ENCODE data around the gene ZHX3. TPM values are rescaled to one million over a fixed set of nuclear protein-coding genes. Genes with fewer than 3 reads are reported as not detected.

ZHX3 gene
- total RNA-seq, 1 experiment from 2014 or later = 24.6 TPM

- H3K27me3 Mint-ChIP-seq (ENCODE audit: insufficient read depth, unreplicated experiment) = peaks cover 5% of the 10 kb centered on the region
- TF ChIP-seq CTCF (IDR thresholded peaks at IDR 0.05; ENCODE audit: insufficient read depth in 1 of 2, low read depth in 1 of 2, low read length in 1 of 2, severe bottlenecking in 1 of 2, unreplicated experiment in 1 of 2) = no peak
- no peaks in the 10 kb centered on the region for H3K4me1 Mint-ChIP-seq (ENCODE audit: low read depth, unreplicated experiment)
- no peaks in the 10 kb centered on the region for H3K36me3 Mint-ChIP-seq (ENCODE audit: insufficient read depth, unreplicated experiment)
- H3K27ac Mint-ChIP-seq (ENCODE audit: unreplicated experiment) = no peak overlapping the region
- no peaks in the 10 kb centered on the region for H3K27me3 ChIP-seq (replicated peaks; ENCODE audit: control insufficient read depth, insufficient read depth, low read length)
- peaks cover 27% of the 10 kb centered on the region for H3K9me3 Mint-ChIP-seq (ENCODE audit: unreplicated experiment)
- ChIA-PET POLR2A (no interaction called here), CTCF (no interaction called here)
- H3K9me3 ChIP-seq = peaks cover 18% of the 10 kb centered on the region
- intact Hi-C loops (cut with micrococcal nuclease; ENCODE audit: unreplicated experiment) = no loop called here
- no peak overlapping the region for H3K4me3 Mint-ChIP-seq (ENCODE audit: unreplicated experiment)
- no peaks in the 10 kb centered on the region for H3K36me3 ChIP-seq (ENCODE audit: control insufficient read depth, insufficient read depth, low read length)
- no peaks in the 10 kb centered on the region for H3K4me1 ChIP-seq
- H3K4me3 ChIP-seq (ENCODE audit: low read depth, low read length) = no peak overlapping the region
- no TSS peak for BruUV-seq (replicated peaks)
- DNase-seq = no peak
Observed at GRCh38 chr20:41201760-41202159, 115.8 kb downstream of the ZHX3 start.

- TF ChIP-seq CTCF (IDR thresholded peaks at IDR 0.05; ENCODE audit: insufficient read depth in 1 of 2, low read depth in 1 of 2, low read length in 1 of 2, severe bottlenecking in 1 of 2, unreplicated experiment in 1 of 2) = no peak
- Mint-ChIP-seq H3K4me3 (ENCODE audit: unreplicated experiment) (no peak overlapping the region), H3K36me3 (ENCODE audit: insufficient read depth, unreplicated experiment) (no peaks in the 10 kb centered on the region), H3K9me3 (ENCODE audit: unreplicated experiment) (peaks cover 27% of the 10 kb centered on the region), H3K27me3 (ENCODE audit: insufficient read depth, unreplicated experiment) (no peaks in the 10 kb centered on the region), H3K27ac (ENCODE audit: unreplicated experiment) (no peak overlapping the region), H3K4me1 (ENCODE audit: low read depth, unreplicated experiment) (no peaks in the 10 kb centered on the region)
- intact Hi-C loops (cut with micrococcal nuclease; ENCODE audit: unreplicated experiment) = no loop called here
- Histone ChIP-seq H3K4me1 (no peaks in the 10 kb centered on the region), H3K4me3 (ENCODE audit: low read depth, low read length) (no peak overlapping the region), H3K27me3 (replicated peaks; ENCODE audit: control insufficient read depth, insufficient read depth, low read length) (no peaks in the 10 kb centered on the region), H3K36me3 (ENCODE audit: control insufficient read depth, insufficient read depth, low read length) (no peaks in the 10 kb centered on the region), H3K9me3 (peaks cover 18% of the 10 kb centered on the region)
- no peak for DNase-seq
- ChIA-PET CTCF (no interaction called here), POLR2A (interaction anchor here (0.6 kb wide), 1 partner anchor 467 kb away, joined by 3 read pairs; no protein-coding TSS in a partner anchor)
- no TSS peak for BruUV-seq (replicated peaks)
Observed at GRCh38 chr20:41200446-41201202, 116.9 kb downstream of the ZHX3 start.

GRCh38 chr20:41198443-41198842 is 119.1 kb downstream of the ZHX3 start:
- H3K4me1 ChIP-seq = no peaks in the 10 kb centered on the region
- no peak overlapping the region for H3K4me3 ChIP-seq (ENCODE audit: low read depth, low read length)
- no peaks in the 10 kb centered on the region for H3K4me1 Mint-ChIP-seq (ENCODE audit: low read depth, unreplicated experiment)
- H3K4me3 Mint-ChIP-seq (ENCODE audit: unreplicated experiment) = no peak overlapping the region
- no peaks in the 10 kb centered on the region for H3K27me3 Mint-ChIP-seq (ENCODE audit: insufficient read depth, unreplicated experiment)
- peaks cover 18% of the 10 kb centered on the region for H3K9me3 ChIP-seq
- DNase-seq = no peak
- CTCF ChIA-PET = interaction anchor here (0.7 kb wide), 1 partner anchor 25 kb away, joined by 8 read pairs; no protein-coding TSS in a partner anchor
- H3K27ac Mint-ChIP-seq (ENCODE audit: unreplicated experiment) = no peak overlapping the region
- intact Hi-C loops (cut with micrococcal nuclease; ENCODE audit: unreplicated experiment) = no loop called here
- no peaks in the 10 kb centered on the region for H3K27me3 ChIP-seq (replicated peaks; ENCODE audit: control insufficient read depth, insufficient read depth, low read length)
- no TSS peak for BruUV-seq (replicated peaks)
- POLR2A ChIA-PET = no interaction called here
- no peaks in the 10 kb centered on the region for H3K36me3 ChIP-seq (ENCODE audit: control insufficient read depth, insufficient read depth, low read length)
- TF ChIP-seq CTCF (IDR thresholded peaks at IDR 0.05; ENCODE audit: insufficient read depth in 1 of 2, low read depth in 1 of 2, low read length in 1 of 2, severe bottlenecking in 1 of 2, unreplicated experiment in 1 of 2) = no peak
- H3K9me3 Mint-ChIP-seq (ENCODE audit: unreplicated experiment) = peaks cover 31% of the 10 kb centered on the region
- H3K36me3 Mint-ChIP-seq (ENCODE audit: insufficient read depth, unreplicated experiment) = no peaks in the 10 kb centered on the region
